ENCODE data around the gene ZDHHC7. TPM values are rescaled to one million over a fixed set of nuclear protein-coding genes. Genes with fewer than 3 reads are reported as not detected.

The ZDHHC7 gene
- total RNA-seq, 1 donor from 2014 or later = 59.2 TPM

DNA sequence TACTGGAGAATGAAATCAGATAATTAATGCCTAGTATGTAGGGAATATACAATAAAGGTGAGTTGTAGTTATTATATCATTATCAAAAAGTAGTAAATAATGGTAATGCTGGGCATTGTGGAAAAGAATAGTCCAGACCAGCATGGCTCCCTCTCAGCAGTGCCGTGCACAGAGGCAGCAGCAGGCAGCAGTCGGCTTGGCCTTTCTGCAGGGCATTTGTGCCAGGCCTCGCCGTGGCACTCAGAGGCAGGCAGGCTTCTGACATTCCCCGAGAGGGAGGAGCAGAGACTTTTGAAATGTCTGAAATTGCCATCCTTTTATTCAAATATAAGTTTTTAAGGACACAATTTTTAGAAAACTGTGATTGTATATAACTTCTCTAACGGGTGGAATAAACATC, 31.3 kb upstream of the ZDHHC7 start:
- Histone ChIP-seq H3K79me2 (ENCODE audit: insufficient read depth, low read length) (no peaks in the 10 kb centered on the region), H3K4me3 (ENCODE audit: insufficient read depth, low read depth, low read length) (no peak overlapping the region), H3K27ac (ENCODE audit: low read depth, low read length) (no peak overlapping the region), H3K27me3 (ENCODE audit: insufficient read depth, low read length) (peaks cover 24% of the 10 kb centered on the region), H3K36me3 (ENCODE audit: insufficient read depth, low read length) (no peaks in the 10 kb centered on the region), H3K9me3 (ENCODE audit: insufficient read depth, low read depth, low read length) (no peaks in the 10 kb centered on the region), H2AFZ (ENCODE audit: low read depth, low read length) (no peak overlapping the region), H3K9ac (ENCODE audit: low read length) (no peak overlapping the region), H3K4me2 (ENCODE audit: low read length) (no peak overlapping the region), H4K20me1 (ENCODE audit: insufficient read depth, low read length) (peaks cover 25% of the 10 kb centered on the region), H3K4me1 (ENCODE audit: insufficient read depth, low read length) (no peaks in the 10 kb centered on the region)
- Mint-ChIP-seq H3K27me3 (ENCODE audit: low read depth, unreplicated experiment) (peaks cover 13% of the 10 kb centered on the region), H3K4me1 (ENCODE audit: low read depth, unreplicated experiment) (no peaks in the 10 kb centered on the region), H3K4me3 (ENCODE audit: unreplicated experiment) (no peak overlapping the region), H3K9me3 (ENCODE audit: unreplicated experiment) (no peaks in the 10 kb centered on the region), H3K36me3 (ENCODE audit: low read depth, unreplicated experiment) (no peaks in the 10 kb centered on the region), H3K27ac (ENCODE audit: unreplicated experiment) (no peak overlapping the region)
- TF ChIP-seq, protein P1, sequence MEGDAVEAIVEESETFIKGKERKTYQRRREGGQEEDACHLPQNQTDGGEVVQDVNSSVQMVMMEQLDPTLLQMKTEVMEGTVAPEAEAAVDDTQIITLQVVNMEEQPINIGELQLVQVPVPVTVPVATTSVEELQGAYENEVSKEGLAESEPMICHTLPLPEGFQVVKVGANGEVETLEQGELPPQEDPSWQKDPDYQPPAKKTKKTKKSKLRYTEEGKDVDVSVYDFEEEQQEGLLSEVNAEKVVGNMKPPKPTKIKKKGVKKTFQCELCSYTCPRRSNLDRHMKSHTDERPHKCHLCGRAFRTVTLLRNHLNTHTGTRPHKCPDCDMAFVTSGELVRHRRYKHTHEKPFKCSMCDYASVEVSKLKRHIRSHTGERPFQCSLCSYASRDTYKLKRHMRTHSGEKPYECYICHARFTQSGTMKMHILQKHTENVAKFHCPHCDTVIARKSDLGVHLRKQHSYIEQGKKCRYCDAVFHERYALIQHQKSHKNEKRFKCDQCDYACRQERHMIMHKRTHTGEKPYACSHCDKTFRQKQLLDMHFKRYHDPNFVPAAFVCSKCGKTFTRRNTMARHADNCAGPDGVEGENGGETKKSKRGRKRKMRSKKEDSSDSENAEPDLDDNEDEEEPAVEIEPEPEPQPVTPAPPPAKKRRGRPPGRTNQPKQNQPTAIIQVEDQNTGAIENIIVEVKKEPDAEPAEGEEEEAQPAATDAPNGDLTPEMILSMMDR (IDR thresholded peaks at IDR 0.05; ENCODE audit: insufficient read depth, low read depth, low read length) = no peak
- no peak for TF ChIP-seq EZH2 (IDR thresholded peaks at IDR 0.05; ENCODE audit: insufficient read depth, low read length)
- DNase-seq (ENCODE audit: low read depth) (no peak), FAIRE-seq (no peak)

DNA sequence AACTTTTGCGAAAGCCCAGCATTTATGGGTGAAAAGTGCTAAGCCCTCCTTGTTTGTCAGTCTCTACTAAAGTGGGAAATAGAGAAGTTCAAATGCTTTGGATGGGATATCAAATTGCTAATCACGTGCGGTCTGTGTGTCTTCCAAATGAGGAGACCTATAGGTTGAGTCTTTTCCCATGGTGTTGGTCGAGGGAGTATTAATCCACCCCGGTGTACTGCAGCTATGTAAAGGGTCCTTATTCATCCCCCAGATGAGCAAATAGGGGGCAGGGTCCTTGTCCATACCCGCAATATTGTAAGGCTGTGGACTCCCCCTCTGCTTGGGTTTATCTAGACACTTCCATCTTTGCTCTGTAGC, 30.8 kb upstream of the ZDHHC7 start:
- H3K27ac Mint-ChIP-seq (ENCODE audit: unreplicated experiment) = no peak overlapping the region
- peaks cover 4% of the 10 kb centered on the region for H3K4me1 ChIP-seq (ENCODE audit: insufficient read depth, low read length)
- FAIRE-seq (no peak), DNase-seq (ENCODE audit: low read depth) (no peak)
- TF ChIP-seq, protein P1 (IDR thresholded peaks at IDR 0.05; ENCODE audit: insufficient read depth, low read depth, low read length) = no peak
- no peak for TF ChIP-seq EZH2 (IDR thresholded peaks at IDR 0.05; ENCODE audit: insufficient read depth, low read length)
- H3K4me1 Mint-ChIP-seq (ENCODE audit: low read depth, unreplicated experiment) = peaks cover 1% of the 10 kb centered on the region
- H3K79me2 ChIP-seq (ENCODE audit: insufficient read depth, low read length) = no peaks in the 10 kb centered on the region
- no peak overlapping the region for H3K4me3 Mint-ChIP-seq (ENCODE audit: unreplicated experiment)
- H3K36me3 Mint-ChIP-seq (ENCODE audit: low read depth, unreplicated experiment) = no peaks in the 10 kb centered on the region
- peaks cover 13% of the 10 kb centered on the region for H3K27me3 Mint-ChIP-seq (ENCODE audit: low read depth, unreplicated experiment)
- no peaks in the 10 kb centered on the region for H3K9me3 ChIP-seq (ENCODE audit: insufficient read depth, low read depth, low read length)
- H3K27ac ChIP-seq (ENCODE audit: low read depth, low read length) = no peak overlapping the region
- no peaks in the 10 kb centered on the region for H3K36me3 ChIP-seq (ENCODE audit: insufficient read depth, low read length)
- no peak overlapping the region for H3K4me2 ChIP-seq (ENCODE audit: low read length)
- H3K4me3 ChIP-seq (ENCODE audit: insufficient read depth, low read depth, low read length) = no peak overlapping the region
- H3K27me3 ChIP-seq (ENCODE audit: insufficient read depth, low read length) = peaks cover 24% of the 10 kb centered on the region
- no peak overlapping the region for H3K9ac ChIP-seq (ENCODE audit: low read length)
- no peaks in the 10 kb centered on the region for H3K9me3 Mint-ChIP-seq (ENCODE audit: unreplicated experiment)
- peaks cover 25% of the 10 kb centered on the region for H4K20me1 ChIP-seq (ENCODE audit: insufficient read depth, low read length)
- H2AFZ ChIP-seq (ENCODE audit: low read depth, low read length) = no peak overlapping the region

DNA sequence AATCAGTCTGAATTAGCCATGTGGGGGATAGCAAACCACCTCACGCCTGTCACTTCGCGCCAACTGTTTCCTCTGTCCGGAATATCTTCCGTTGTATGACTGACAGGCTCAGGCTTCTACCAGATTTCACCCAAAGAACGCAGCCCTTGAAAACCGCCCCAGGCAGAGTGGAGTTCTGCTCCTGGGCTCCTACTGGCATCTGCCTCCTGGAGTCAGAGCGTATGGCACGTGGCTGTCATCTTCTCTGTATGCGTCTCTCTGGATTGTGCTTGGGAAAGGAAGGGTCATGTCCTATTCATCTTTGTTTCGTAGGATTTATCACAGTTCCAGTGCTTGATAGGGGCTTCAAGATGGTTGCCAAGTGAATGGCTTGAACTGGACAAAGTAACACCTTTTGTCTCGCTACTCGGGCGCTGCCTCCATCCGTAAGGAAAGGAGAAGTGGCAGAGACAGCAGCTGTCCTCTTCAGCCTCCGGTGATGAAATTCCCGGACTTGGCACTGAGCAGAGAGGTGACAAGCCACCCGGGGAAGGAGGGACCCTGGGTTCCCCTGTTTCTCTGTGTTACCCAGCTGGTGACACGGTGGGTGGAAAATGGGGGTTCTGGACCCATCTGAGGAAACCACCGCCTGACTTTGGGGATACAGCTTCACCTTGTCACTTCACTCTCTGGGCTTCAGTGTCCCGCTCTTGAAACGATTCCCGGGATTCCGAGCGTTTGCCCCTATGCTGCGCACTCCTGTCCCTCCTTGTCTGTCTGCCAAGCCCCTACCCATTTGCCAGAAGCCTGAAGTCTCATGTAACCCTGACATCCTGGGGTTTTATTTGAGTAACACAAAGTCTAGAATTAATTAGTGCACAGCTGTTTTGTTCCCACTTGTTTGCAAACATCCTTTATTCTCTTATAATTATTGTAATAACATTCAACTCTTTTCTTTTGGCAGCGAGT, 30.2 kb upstream of the ZDHHC7 start:
- H3K36me3 ChIP-seq (ENCODE audit: insufficient read depth, low read length) = no peaks in the 10 kb centered on the region
- no peak overlapping the region for H3K27ac ChIP-seq (ENCODE audit: low read depth, low read length)
- no peak for FAIRE-seq
- H4K20me1 ChIP-seq (ENCODE audit: insufficient read depth, low read length) = peaks cover 25% of the 10 kb centered on the region
- H3K79me2 ChIP-seq (ENCODE audit: insufficient read depth, low read length) = no peaks in the 10 kb centered on the region
- H3K9me3 Mint-ChIP-seq (ENCODE audit: unreplicated experiment) = no peaks in the 10 kb centered on the region
- H3K27ac Mint-ChIP-seq (ENCODE audit: unreplicated experiment) = no peak overlapping the region
- TF ChIP-seq, protein P1 (IDR thresholded peaks at IDR 0.05; ENCODE audit: insufficient read depth, low read depth, low read length) = no peak
- TF ChIP-seq EZH2 (IDR thresholded peaks at IDR 0.05; ENCODE audit: insufficient read depth, low read length) = peak; percentile 37
- peaks cover 1% of the 10 kb centered on the region for H3K36me3 Mint-ChIP-seq (ENCODE audit: low read depth, unreplicated experiment)
- H3K9me3 ChIP-seq (ENCODE audit: insufficient read depth, low read depth, low read length) = no peaks in the 10 kb centered on the region
- H3K4me3 ChIP-seq (ENCODE audit: insufficient read depth, low read depth, low read length) = no peak overlapping the region
- H3K4me3 Mint-ChIP-seq (ENCODE audit: unreplicated experiment) = no peak overlapping the region
- peaks cover 4% of the 10 kb centered on the region for H3K4me1 Mint-ChIP-seq (ENCODE audit: low read depth, unreplicated experiment)
- H3K4me1 ChIP-seq (ENCODE audit: insufficient read depth, low read length) = peaks cover 9% of the 10 kb centered on the region
- peaks cover 13% of the 10 kb centered on the region for H3K27me3 Mint-ChIP-seq (ENCODE audit: low read depth, unreplicated experiment)
- no peak for DNase-seq (ENCODE audit: low read depth)
- peaks cover 21% of the 10 kb centered on the region for H3K27me3 ChIP-seq (ENCODE audit: insufficient read depth, low read length)
- H3K4me2 ChIP-seq (ENCODE audit: low read length) = no peak overlapping the region
- H3K9ac ChIP-seq (ENCODE audit: low read length) = no peak overlapping the region
- H2AFZ ChIP-seq (ENCODE audit: low read depth, low read length) = no peak overlapping the region

Measured in astrocyte (in vitro differentiated cells and primary cell).